HCT116 (cell line): Measurements from ENCODE around the gene PVALEF. TPM values are rescaled to one million over a fixed set of nuclear protein-coding genes. Genes with fewer than 3 reads are reported as not detected.

Source experiments
- ATAC-seq: fragments of 200-7000 bp; cut with Tn5 transposase; 2 replicates; pipeline ENCODE4 v1.9.1; 2020; ENCODE audit warnings: mild to moderate bottlenecking, moderate library complexity
- BruUV-seq: library from RNA; stranded (reverse); fragments of 400-500 nt; replicated peaks from 2 replicates; lab custom pipeline; 2021; lab: Mats Ljungman, UMichigan
- CTCF ChIA-PET: fragments of 300-600 bp; sonication (Branson Sonifier 250); formaldehyde crosslinking; loops from one replicate; lab custom pipeline; 2021; ENCODE audit warnings: antibody characterized with exemption; lab: Charles Lee
- POLR2A ChIA-PET: fragments of 300-600, 350-600 bp; sonication (Branson Sonifier 250); formaldehyde crosslinking; loops from one replicate; lab custom pipeline; 2021; ENCODE audit warnings: antibody characterized with exemption; lab: Charles Lee
- RAD21 ChIA-PET, 2 experiments: fragments of 300-600 bp; sonication (Branson Sonifier 250); formaldehyde crosslinking; loops; one replicate each; lab custom pipeline; 2023; ENCODE audit warnings: low total read pairs in 2 of 2; ENCODE audit not compliant: uncharacterized antibody in 2 of 2, unreplicated experiment in 2 of 2, low non-redundant PET in 1 of 2; lab: Charles Lee
- DNase-seq: peaks from one replicate; pipeline ENCODE4 v3.0.0-alpha.2; 2010; ENCODE audit warnings: low read depth, low spot score
- H2AFZ ChIP-seq: fragments of 200-600 bp; shearing (Covaris generic), sonication (generic); 2 replicates; pipeline ENCODE4 v1.6.1; 2017; ENCODE audit warnings: low read depth, mixed run types, mixed read lengths, antibody characterized with exemption, low read length; ENCODE audit not compliant: poor library complexity, severe bottlenecking
- H3K27ac ChIP-seq: 2 replicates; pipeline ENCODE4 v1.5.1; 2012; ENCODE audit warnings: low read depth, low read length
- H3K27me3 ChIP-seq: fragments of 200-600 bp; sonication (generic); 2 replicates; pipeline ENCODE4 v1.6.1; 2016; ENCODE audit warnings: mixed run types, low read length, mixed read lengths; ENCODE audit not compliant: insufficient read depth
- H3K36me3 ChIP-seq, 2 experiments: fragments of 200-500 bp in 1 of 2; fragments of 200-600 bp in 1 of 2; sonication (Bioruptor generic) in 1 of 2; sonication (generic) in 1 of 2; 2 replicates each; pipeline versions ENCODE4 v1.5.1 to v1.6.1; 2014 to 2016; ENCODE audit warnings: low read length in 2 of 2, inconsistent platforms in 1 of 2, mixed read lengths in 1 of 2, mixed run types in 1 of 2; ENCODE audit not compliant: insufficient read depth in 2 of 2, control insufficient read depth in 1 of 2
- H3K4me1 ChIP-seq, 2 experiments: fragments of 200-600 bp in 1 of 2; sonication (generic) in 1 of 2; 2 replicates each; pipeline versions ENCODE4 v1.5.1 to v1.6.1; 2012 to 2017; ENCODE audit warnings: low read length in 2 of 2, inconsistent platforms in 1 of 2, mild to moderate bottlenecking in 1 of 2, mixed read lengths in 1 of 2, mixed run types in 1 of 2, moderate library complexity in 1 of 2; ENCODE audit not compliant: insufficient read depth in 2 of 2, control insufficient read depth in 1 of 2
- H3K4me2 ChIP-seq: fragments of 200-600 bp; sonication (generic); 2 replicates; pipeline ENCODE4 v1.6.1; 2017; ENCODE audit warnings: mixed run types, low read length, mixed read lengths
- H3K4me3 ChIP-seq, 2 experiments: fragments of 200-600 bp in 1 of 2; sonication (generic) in 1 of 2; replicated peaks in 1 of 2; 2 replicates each; pipeline ENCODE4 v1.5.1; 2011 to 2016; ENCODE audit warnings: low read length in 2 of 2, control low read depth in 1 of 2, low read depth in 1 of 2, mild to moderate bottlenecking in 1 of 2, mixed read lengths in 1 of 2, mixed run types in 1 of 2
- H3K79me2 ChIP-seq: fragments of 200-600 bp; sonication (generic); 2 replicates; pipeline ENCODE4 v1.6.1; 2017; ENCODE audit warnings: mild to moderate bottlenecking, mixed run types, low read length, moderate library complexity, mixed read lengths; ENCODE audit not compliant: insufficient read depth
- H3K9ac ChIP-seq: fragments of 200-600 bp; sonication (generic); 2 replicates; pipeline ENCODE4 v1.6.1; 2016; ENCODE audit warnings: low read length, mixed read lengths
- H3K9me2 ChIP-seq: fragments of 200-600 bp; sonication (generic), shearing (Covaris generic); 2 replicates; pipeline ENCODE4 v1.6.1; 2017; ENCODE audit warnings: mixed run types, mild to moderate bottlenecking, moderate library complexity; ENCODE audit not compliant: insufficient read depth
- H3K9me3 ChIP-seq, 2 experiments: fragments of 200-500 bp in 1 of 2; fragments of 200-600 bp in 1 of 2; sonication (Bioruptor generic) in 1 of 2; sonication (generic) in 1 of 2; 2 replicates each; pipeline ENCODE4 v1.6.1; 2014 to 2017; ENCODE audit warnings: low read length in 2 of 2, mixed read lengths in 2 of 2, inconsistent platforms in 1 of 2, low read depth in 1 of 2, mild to moderate bottlenecking in 1 of 2, mixed run types in 1 of 2, moderate library complexity in 1 of 2; ENCODE audit not compliant: control insufficient read depth in 1 of 2, insufficient read depth in 1 of 2
- H4K20me1 ChIP-seq: fragments of 200-600 bp; sonication (generic), shearing (Covaris generic); 2 replicates; pipeline ENCODE4 v1.6.1; 2017; ENCODE audit warnings: mixed run types, mild to moderate bottlenecking, moderate library complexity; ENCODE audit not compliant: insufficient read depth
- CBX3 ChIP-seq: IDR thresholded peaks from 2 replicates; pipeline ENCODE4 v1.6.1; 2012; ENCODE audit warnings: low read depth
- EZH2 ChIP-seq: fragments of 200-600 bp; sonication (generic); IDR thresholded peaks from 2 replicates; pipeline ENCODE4 v1.6.1; 2017; ENCODE audit warnings: antibody characterized with exemption, mixed run types
- FOSL1 ChIP-seq: IDR thresholded peaks from 2 replicates; pipeline ENCODE4 v1.6.1; 2012; ENCODE audit warnings: low read depth
- MAX ChIP-seq: IDR thresholded peaks from 2 replicates; pipeline ENCODE4 v1.6.1; 2012
- POLR2AphosphoS5 ChIP-seq: IDR thresholded peaks from 2 replicates; pipeline ENCODE4 v1.6.1; 2011; ENCODE audit warnings: mild to moderate bottlenecking, low read depth, low read length, moderate library complexity
- YY1 ChIP-seq: IDR thresholded peaks from 2 replicates; pipeline ENCODE4 v1.6.1; 2011; ENCODE audit warnings: low read length, low read depth, moderate library complexity, mild to moderate bottlenecking; ENCODE audit not compliant: insufficient replicate concordance; ENCODE audit errors: extremely low read depth
- ZBTB33 ChIP-seq: IDR thresholded peaks from 2 replicates; pipeline ENCODE4 v1.6.1; 2011; ENCODE audit warnings: mild to moderate bottlenecking, low read length, moderate library complexity; ENCODE audit not compliant: insufficient replicate concordance; ENCODE audit errors: extremely low read depth
- ZFX ChIP-seq: fragments of 450-650 bp; IDR thresholded peaks from 2 replicates; pipeline ENCODE4 v1.6.1; 2017
- intact Hi-C: fragments of 100-400 bp; cut with micrococcal nuclease; formaldehyde crosslinking; loops from 2 replicates; pipeline ENCODE4 v1.10.0; 2022
- total RNA-seq: library from RNA; stranded (reverse); gene quantifications from one replicate; pipeline ENCODE4 v1.2.1, GENCODE V29; 2021; ENCODE audit not compliant: unreplicated experiment
- TF ChIP-seq, protein P1 (sequence below), 3 experiments: fragments of 200-600 bp in 1 of 3; sonication (generic) in 1 of 3; IDR thresholded peaks in 2 of 3; conservative IDR thresholded peaks in 1 of 3; 2 replicates each; pipeline ENCODE4 v1.5.1; 2012 to 2017; ENCODE audit warnings: low read depth in 2 of 3, low read length in 2 of 3, antibody characterized with exemption in 1 of 3, borderline replicate concordance in 1 of 3, control low read depth in 1 of 3, mild to moderate bottlenecking in 1 of 3, mixed read lengths in 1 of 3, mixed run types in 1 of 3, moderate library complexity in 1 of 3; ENCODE audit not compliant: insufficient read depth in 1 of 3

The PVALEF gene
- total RNA-seq, 1 experiment from 2014 or later = not detected

GRCh38 chr17:81191646-81192045, 26.3 kb downstream of the PVALEF start:
- H3K27me3 ChIP-seq = no peaks in the 10 kb centered on the region
- H3K9me2 ChIP-seq = no peaks in the 10 kb centered on the region
- DNase-seq (no peak), ATAC-seq (no peak)
- H3K79me2 ChIP-seq = no peaks in the 10 kb centered on the region
- intact Hi-C loops = no loop called here
- H4K20me1 ChIP-seq = no peaks in the 10 kb centered on the region
- ChIA-PET CTCF (interaction anchor here (0.6 kb wide), 1 partner anchor 9 kb away, joined by 3 read pairs; no protein-coding TSS in a partner anchor), RAD21 (no interaction called here), POLR2A (no interaction called here)
- H3K9me3 ChIP-seq = no peaks in the 10 kb centered on the region
- H2AFZ ChIP-seq = no peak overlapping the region
- no TSS peak for BruUV-seq
- H3K9ac ChIP-seq = no peak overlapping the region
- H3K4me3 ChIP-seq = no peak overlapping the region
- no peak overlapping the region for H3K4me2 ChIP-seq
- TF ChIP-seq CBX3 = no peak
- TF ChIP-seq, protein P1, sequence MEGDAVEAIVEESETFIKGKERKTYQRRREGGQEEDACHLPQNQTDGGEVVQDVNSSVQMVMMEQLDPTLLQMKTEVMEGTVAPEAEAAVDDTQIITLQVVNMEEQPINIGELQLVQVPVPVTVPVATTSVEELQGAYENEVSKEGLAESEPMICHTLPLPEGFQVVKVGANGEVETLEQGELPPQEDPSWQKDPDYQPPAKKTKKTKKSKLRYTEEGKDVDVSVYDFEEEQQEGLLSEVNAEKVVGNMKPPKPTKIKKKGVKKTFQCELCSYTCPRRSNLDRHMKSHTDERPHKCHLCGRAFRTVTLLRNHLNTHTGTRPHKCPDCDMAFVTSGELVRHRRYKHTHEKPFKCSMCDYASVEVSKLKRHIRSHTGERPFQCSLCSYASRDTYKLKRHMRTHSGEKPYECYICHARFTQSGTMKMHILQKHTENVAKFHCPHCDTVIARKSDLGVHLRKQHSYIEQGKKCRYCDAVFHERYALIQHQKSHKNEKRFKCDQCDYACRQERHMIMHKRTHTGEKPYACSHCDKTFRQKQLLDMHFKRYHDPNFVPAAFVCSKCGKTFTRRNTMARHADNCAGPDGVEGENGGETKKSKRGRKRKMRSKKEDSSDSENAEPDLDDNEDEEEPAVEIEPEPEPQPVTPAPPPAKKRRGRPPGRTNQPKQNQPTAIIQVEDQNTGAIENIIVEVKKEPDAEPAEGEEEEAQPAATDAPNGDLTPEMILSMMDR (IDR thresholded peaks at IDR 0.05 in 2 of 3, conservative IDR thresholded peaks at IDR 0.05 in 1 of 3; ENCODE audit: borderline replicate concordance in 1 of 3, insufficient read depth in 1 of 3, low read depth in 2 of 3, low read length in 2 of 3) = no peak
- no peak for TF ChIP-seq EZH2
- no peak for TF ChIP-seq ZFX
- no peak for TF ChIP-seq YY1
- no peak for TF ChIP-seq MAX
- no peak for TF ChIP-seq FOSL1
- TF ChIP-seq POLR2AphosphoS5 = no peak
- no peak for TF ChIP-seq ZBTB33
- peaks cover 3% of the 10 kb centered on the region in 2 experiments; a peak in 2 of 4 replicates for H3K36me3 ChIP-seq
- H3K4me1 ChIP-seq = no peaks in the 10 kb centered on the region
- no peak overlapping the region for H3K27ac ChIP-seq
